ENCODE data around the gene PRDX5.
A peak's percentile ranks its signal among the peaks of the same experiment; 100 is the strongest.
"Not testable (repeated sequence)": the region's sequence is repeated elsewhere in the genome, so short reads cannot be mapped to it uniquely, and the experiment has no call there.

PRDX5 gene

GRCh38 chr11:64306563-64306875 lies 11.4 kb upstream of the PRDX5 start:
- no peak for DNase-seq

- no peak for DNase-seq
Observed at GRCh38 chr11:64306876-64307622, 10.9 kb upstream of the PRDX5 start.

- not testable (repeated sequence) for DNase-seq
Observed at GRCh38 chr11:64307795-64308194, 10.1 kb upstream of the PRDX5 start.

- no peak for DNase-seq
Observed at GRCh38 chr11:64312947-64313346, 5.0 kb upstream of the PRDX5 start.

- no peak for DNase-seq
Observed at GRCh38 chr11:64313491-64314145, 4.3 kb upstream of the PRDX5 start.

GRCh38 chr11:64314146-64314804 lies 3.6 kb upstream of the PRDX5 start:
- no peak for DNase-seq

- no peak for DNase-seq
Observed at GRCh38 chr11:64314805-64315561, 2.9 kb upstream of the PRDX5 start.

- DNase-seq = not testable (repeated sequence)
Observed at GRCh38 chr11:64315667-64316526, 2.0 kb upstream of the PRDX5 start.

GRCh38 chr11:64316672-64317324 lies 1.1 kb upstream of the PRDX5 start:
- DNase-seq = no peak

- DNase-seq = peak; percentile 84 to 90
Observed at GRCh38 chr11:64317325-64317960, 478 bp upstream of the PRDX5 start, which contains the start of gene TRMT112. TRMT112 (minus strand) TSS chr11:64317559; CDS start chr11:64317526, 33 bp downstream.

GRCh38 chr11:64318766-64319761 lies 1.1 kb downstream of the PRDX5 start:
- DNase-seq = no peak

- no peak for DNase-seq
Observed at GRCh38 chr11:64320556-64320955, 2.6 kb downstream of the PRDX5 start.

- DNase-seq = no peak
Observed at GRCh38 chr11:64321026-64321425, 3.1 kb downstream of the PRDX5 start.

- no peak for DNase-seq
Observed at GRCh38 chr11:64321533-64321932, 3.6 kb downstream of the PRDX5 start.

- no peak for DNase-seq
Observed at GRCh38 chr11:64322925-64323260, 5.0 kb downstream of the PRDX5 start.

- DNase-seq = no peak
Observed at GRCh38 chr11:64323373-64323772, 5.5 kb downstream of the PRDX5 start.

GRCh38 chr11:64323984-64324383 lies 6.1 kb downstream of the PRDX5 start:
- not testable (repeated sequence) for DNase-seq

GRCh38 chr11:64324692-64325469 lies 7.0 kb downstream of the PRDX5 start:
- DNase-seq = no peak

- no peak for DNase-seq
Observed at GRCh38 chr11:64327375-64327774, 9.5 kb downstream of the PRDX5 start.
